DOHH2 (cell line): ENCODE data around the gene AJUBA.

Source experiments
- H3F3A ChIP-seq: fragments of 200-600 bp; sonication (generic), shearing (Covaris generic); 2 replicates; pipeline ENCODE4 v1.6.0; 2016; ENCODE audit warnings: antibody characterized with exemption, mild to moderate bottlenecking; ENCODE audit not compliant: control insufficient read depth, insufficient read depth
- H3K27ac ChIP-seq: fragments of 200-600 bp; sonication (generic); 2 replicates; pipeline ENCODE4 v1.5.1; 2014; ENCODE audit warnings: low read depth, mild to moderate bottlenecking, low read length, moderate library complexity
- H3K27me3 ChIP-seq: fragments of 200-600 bp; sonication (generic); 2 replicates; pipeline ENCODE4 v1.6.1; 2014; ENCODE audit warnings: mild to moderate bottlenecking, low read length, mixed read lengths; ENCODE audit not compliant: control insufficient read depth
- H3K36me3 ChIP-seq: fragments of 200-600 bp; sonication (generic); 2 replicates; pipeline ENCODE4 v1.6.1; 2014; ENCODE audit warnings: mild to moderate bottlenecking, low read length, moderate library complexity, mixed read lengths; ENCODE audit not compliant: control insufficient read depth
- H3K4me1 ChIP-seq: fragments of 200-600 bp; sonication (generic); 2 replicates; pipeline ENCODE4 v1.6.1; 2014; ENCODE audit warnings: mild to moderate bottlenecking, low read length, mixed read lengths; ENCODE audit not compliant: control insufficient read depth
- H3K4me2 ChIP-seq: fragments of 200-600 bp; sonication (generic); 2 replicates; pipeline ENCODE4 v1.6.0; 2014; ENCODE audit warnings: mild to moderate bottlenecking, low read length, moderate library complexity
- H3K4me3 ChIP-seq: fragments of 200-600 bp; sonication (generic); 2 replicates; pipeline ENCODE4 v1.5.1; 2014; ENCODE audit warnings: mild to moderate bottlenecking, low read length, mixed read lengths
- H3K79me2 ChIP-seq: fragments of 200-600 bp; sonication (generic); 2 replicates; pipeline ENCODE4 v1.6.1; 2014; ENCODE audit warnings: mild to moderate bottlenecking, low read length, mixed read lengths; ENCODE audit not compliant: control insufficient read depth
- H3K9me2 ChIP-seq: fragments of 200-600 bp; sonication (generic); replicated peaks from 2 replicates; pipeline ENCODE4 v1.6.1; 2014; ENCODE audit warnings: mild to moderate bottlenecking, low read length, mixed read lengths; ENCODE audit not compliant: control insufficient read depth
- H3K9me3 ChIP-seq: fragments of 200-600 bp; sonication (generic); 2 replicates; pipeline ENCODE4 v1.6.1; 2014; ENCODE audit warnings: antibody characterized with exemption, low read length, mixed read lengths; ENCODE audit not compliant: control insufficient read depth, insufficient read depth
- H4K20me1 ChIP-seq: fragments of 200-600 bp; sonication (generic); 2 replicates; pipeline ENCODE4 v1.6.0; 2014; ENCODE audit warnings: low read depth, mild to moderate bottlenecking, antibody characterized with exemption, low read length, moderate library complexity; ENCODE audit not compliant: control insufficient read depth, insufficient read depth
- EZH2phosphoT487 ChIP-seq: fragments of 200-600 bp; sonication (generic); IDR thresholded peaks from 2 replicates; pipeline ENCODE4 v1.6.1; 2017; ENCODE audit warnings: borderline replicate concordance, mild to moderate bottlenecking, antibody characterized with exemption, low read length, moderate library complexity, mixed read lengths
- TF ChIP-seq, protein P1 (sequence below): fragments of 200-600 bp; sonication (generic); IDR thresholded peaks from one replicate; pipeline ENCODE4 v1.5.1; 2014; ENCODE audit warnings: antibody characterized with exemption, mild to moderate bottlenecking, low read depth, low read length; ENCODE audit not compliant: poor library complexity, severe bottlenecking

The AJUBA gene

DNA sequence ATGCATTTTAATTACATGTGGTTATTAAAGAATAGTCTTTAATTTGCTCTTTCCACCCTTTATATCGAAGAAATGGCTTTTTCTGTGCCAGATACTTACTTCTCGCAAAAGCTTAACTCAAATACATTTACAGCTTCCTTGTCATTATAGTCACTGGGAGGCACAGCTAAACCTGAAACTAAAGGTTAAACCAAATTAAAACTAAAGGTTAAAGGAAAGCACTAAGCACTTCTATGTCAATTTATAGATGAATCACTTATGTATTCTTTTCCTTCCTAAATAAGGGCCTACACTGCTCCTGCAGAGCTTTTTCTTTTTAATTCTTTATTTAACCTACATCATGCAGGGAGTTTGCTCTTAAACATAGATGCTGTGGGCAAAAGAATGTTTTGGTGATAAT, 18.5 kb upstream of the AJUBA start:
- Histone ChIP-seq H3K36me3 (peaks cover 4% of the 10 kb centered on the region; the same call in 1 of the 2 replicates), H3K4me3 (no peak overlapping the region), H3K4me2 (no peak overlapping the region), H3F3A (peaks cover 4% of the 10 kb centered on the region; the same call in 1 of the 2 replicates), H3K79me2 (peaks cover 8% of the 10 kb centered on the region), H3K4me1 (peaks cover 8% of the 10 kb centered on the region), H3K27ac (no peak overlapping the region), H3K27me3 (no peaks in the 10 kb centered on the region), H4K20me1 (no peaks in the 10 kb centered on the region), H3K9me2 (no peaks in the 10 kb centered on the region), H3K9me3 (no peaks in the 10 kb centered on the region)
- TF ChIP-seq, protein P1, sequence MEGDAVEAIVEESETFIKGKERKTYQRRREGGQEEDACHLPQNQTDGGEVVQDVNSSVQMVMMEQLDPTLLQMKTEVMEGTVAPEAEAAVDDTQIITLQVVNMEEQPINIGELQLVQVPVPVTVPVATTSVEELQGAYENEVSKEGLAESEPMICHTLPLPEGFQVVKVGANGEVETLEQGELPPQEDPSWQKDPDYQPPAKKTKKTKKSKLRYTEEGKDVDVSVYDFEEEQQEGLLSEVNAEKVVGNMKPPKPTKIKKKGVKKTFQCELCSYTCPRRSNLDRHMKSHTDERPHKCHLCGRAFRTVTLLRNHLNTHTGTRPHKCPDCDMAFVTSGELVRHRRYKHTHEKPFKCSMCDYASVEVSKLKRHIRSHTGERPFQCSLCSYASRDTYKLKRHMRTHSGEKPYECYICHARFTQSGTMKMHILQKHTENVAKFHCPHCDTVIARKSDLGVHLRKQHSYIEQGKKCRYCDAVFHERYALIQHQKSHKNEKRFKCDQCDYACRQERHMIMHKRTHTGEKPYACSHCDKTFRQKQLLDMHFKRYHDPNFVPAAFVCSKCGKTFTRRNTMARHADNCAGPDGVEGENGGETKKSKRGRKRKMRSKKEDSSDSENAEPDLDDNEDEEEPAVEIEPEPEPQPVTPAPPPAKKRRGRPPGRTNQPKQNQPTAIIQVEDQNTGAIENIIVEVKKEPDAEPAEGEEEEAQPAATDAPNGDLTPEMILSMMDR = no peak
- no peak for TF ChIP-seq EZH2phosphoT487

- no peaks in the 10 kb centered on the region for H4K20me1 ChIP-seq
- H3F3A ChIP-seq = peaks cover 4% of the 10 kb centered on the region; the same call in 1 of the 2 replicates
- no peaks in the 10 kb centered on the region for H3K9me2 ChIP-seq
- H3K4me3 ChIP-seq = no peak overlapping the region
- no peak overlapping the region for H3K27ac ChIP-seq
- TF ChIP-seq EZH2phosphoT487 = no peak
- TF ChIP-seq, protein P1 = no peak
- H3K4me2 ChIP-seq = no peak overlapping the region
- peaks cover 8% of the 10 kb centered on the region; the same call in 1 of the 2 replicates for H3K36me3 ChIP-seq
- H3K79me2 ChIP-seq = no peaks in the 10 kb centered on the region
- H3K9me3 ChIP-seq = no peaks in the 10 kb centered on the region
- H3K27me3 ChIP-seq = no peaks in the 10 kb centered on the region
- peaks cover 5% of the 10 kb centered on the region; the same call in 1 of the 2 replicates for H3K4me1 ChIP-seq
These were observed 16.1 kb upstream of the AJUBA start for GRCh38 chr14:22998329-22999012.

DNA sequence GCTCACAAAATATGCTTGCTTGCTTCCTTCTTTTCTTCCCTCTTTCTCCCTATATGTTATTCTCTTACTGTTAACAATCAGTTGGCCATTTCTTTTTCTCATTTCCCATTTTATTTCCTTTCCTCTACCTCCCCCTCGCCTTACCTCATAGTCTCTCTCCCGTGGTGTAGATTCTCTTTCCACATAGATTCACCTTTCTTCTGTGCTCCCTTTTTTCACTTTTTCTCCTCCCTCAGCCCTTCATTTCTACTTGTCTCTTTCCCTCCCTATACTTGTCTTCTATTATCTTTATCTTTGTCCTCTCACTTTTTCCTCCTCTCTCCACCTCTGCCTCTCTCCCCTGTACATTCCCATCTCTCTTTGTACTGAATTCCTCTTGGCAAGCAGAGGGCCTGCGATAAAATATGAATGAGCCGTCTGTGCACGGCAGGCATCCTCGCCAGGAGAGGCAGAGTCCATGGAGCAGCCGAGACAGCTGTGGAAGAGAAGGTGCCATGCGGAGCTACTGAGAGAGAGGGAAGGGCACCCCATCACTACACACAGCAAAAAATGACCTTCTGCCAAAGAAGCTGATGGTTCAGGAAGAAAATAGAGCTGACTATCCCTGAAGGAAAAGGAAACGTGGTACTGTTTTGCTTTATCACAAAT, 15.4 kb upstream of the AJUBA start:
- Histone ChIP-seq H3K4me3 (no peak overlapping the region), H3K27ac (no peak overlapping the region), H4K20me1 (no peaks in the 10 kb centered on the region), H3K27me3 (no peaks in the 10 kb centered on the region), H3F3A (peaks cover 4% of the 10 kb centered on the region; the same call in 1 of the 2 replicates), H3K79me2 (no peaks in the 10 kb centered on the region), H3K9me3 (no peaks in the 10 kb centered on the region), H3K4me1 (peaks cover 5% of the 10 kb centered on the region; the same call in 1 of the 2 replicates), H3K4me2 (no peak overlapping the region), H3K36me3 (peaks cover 8% of the 10 kb centered on the region; the same call in 1 of the 2 replicates), H3K9me2 (no peaks in the 10 kb centered on the region)
- TF ChIP-seq, protein P1 = no peak
- no peak for TF ChIP-seq EZH2phosphoT487
